Measurements from ENCODE around the gene STAB1. TPM values are rescaled to one million over a fixed set of nuclear protein-coding genes. Genes with fewer than 3 reads are reported as not detected.

Gene STAB1
- total RNA-seq, 1 experiment from 2014 or later = 0.33 TPM

- no peaks in the 10 kb centered on the region for H3K9me3 ChIP-seq (ENCODE audit: low read length)
- H3K79me2 ChIP-seq (ENCODE audit: low read length) = 0 out of 2 replicates have a peak, but pooled peaks cover 5% of the 10 kb centered on the region
- H2AFZ ChIP-seq (ENCODE audit: low read length) = no peak overlapping the region
- H3K9me2 ChIP-seq (replicated peaks; ENCODE audit: low read length) = no peaks in the 10 kb centered on the region
- H3K27me3 ChIP-seq (ENCODE audit: low read length) = no peaks in the 10 kb centered on the region
- DNase-seq = no peak
- no peak overlapping the region for H3K27ac ChIP-seq (ENCODE audit: low read length)
- CTCF ChIA-PET = no interaction called here
- TF ChIP-seq CTCF (conservative IDR thresholded peaks at IDR 0.05; ENCODE audit: low read depth, low read length) = no peak
- no peak for TF ChIP-seq EZH2phosphoT487 (IDR thresholded peaks at IDR 0.05; ENCODE audit: borderline replicate concordance, low read length)
- TF ChIP-seq EZH2 (IDR thresholded peaks at IDR 0.05; ENCODE audit: low read length, unreplicated experiment) = no peak
- H3F3A ChIP-seq (ENCODE audit: low read length, unreplicated experiment) = no peaks in the 10 kb centered on the region
- H3K4me3 ChIP-seq (ENCODE audit: low read length) = no peak overlapping the region
- ATAC-seq = no peak
- no peaks in the 10 kb centered on the region for H3K4me1 ChIP-seq (ENCODE audit: insufficient read depth, low read length)
- peaks cover 43% of the 10 kb centered on the region for H3K36me3 ChIP-seq (ENCODE audit: low read depth, low read length)
- BruUV-seq (replicated peaks) = no TSS peak
- H4K20me1 ChIP-seq (ENCODE audit: low read length) = no peaks in the 10 kb centered on the region; the same call in 1 of the 2 replicates
- POLR2A ChIA-PET (ENCODE audit: unreplicated experiment) = no interaction called here
- H3K4me2 ChIP-seq (ENCODE audit: low read length) = no peak overlapping the region
- intact Hi-C loops (cut with micrococcal nuclease) = loop anchor here (2.0 kb wide), 1 partner anchor 60 kb away; the partner anchor contains the start of gene NT5DC2
- H3K9ac ChIP-seq (ENCODE audit: low read length) = no peak overlapping the region
Observed at GRCh38 chr3:52473026-52473425, 22.1 kb upstream of the STAB1 start.

- CTCF ChIA-PET = no interaction called here
- intact Hi-C loops (cut with micrococcal nuclease) = no loop called here
- H3K4me2 ChIP-seq (ENCODE audit: low read length) = no peak overlapping the region
- no peaks in the 10 kb centered on the region for H3K9me3 ChIP-seq (ENCODE audit: low read length)
- H3K4me1 ChIP-seq (ENCODE audit: insufficient read depth, low read length) = no peaks in the 10 kb centered on the region
- no peaks in the 10 kb centered on the region for H3F3A ChIP-seq (ENCODE audit: low read length, unreplicated experiment)
- no peaks in the 10 kb centered on the region; the same call in 1 of the 2 replicates for H4K20me1 ChIP-seq (ENCODE audit: low read length)
- no peaks in the 10 kb centered on the region for H3K79me2 ChIP-seq (ENCODE audit: low read length)
- POLR2A ChIA-PET (ENCODE audit: unreplicated experiment) = no interaction called here
- ATAC-seq (no peak), DNase-seq (no peak)
- no peak overlapping the region for H3K4me3 ChIP-seq (ENCODE audit: low read length)
- H2AFZ ChIP-seq (ENCODE audit: low read length) = no peak overlapping the region
- peaks cover 81% of the 10 kb centered on the region for H3K36me3 ChIP-seq (ENCODE audit: low read depth, low read length)
- no peak for TF ChIP-seq EZH2 (IDR thresholded peaks at IDR 0.05; ENCODE audit: low read length, unreplicated experiment)
- no peak for TF ChIP-seq CTCF (conservative IDR thresholded peaks at IDR 0.05; ENCODE audit: low read depth, low read length)
- no peak for TF ChIP-seq EZH2phosphoT487 (IDR thresholded peaks at IDR 0.05; ENCODE audit: borderline replicate concordance, low read length)
- no peaks in the 10 kb centered on the region for H3K9me2 ChIP-seq (replicated peaks; ENCODE audit: low read length)
- no TSS peak for BruUV-seq (replicated peaks)
- H3K9ac ChIP-seq (ENCODE audit: low read length) = no peak overlapping the region
- H3K27me3 ChIP-seq (ENCODE audit: low read length) = no peaks in the 10 kb centered on the region
- no peak overlapping the region for H3K27ac ChIP-seq (ENCODE audit: low read length)
Observed at GRCh38 chr3:52477076-52477795, 17.9 kb upstream of the STAB1 start.

- no peaks in the 10 kb centered on the region for H4K20me1 ChIP-seq (ENCODE audit: low read length)
- intact Hi-C loops (cut with micrococcal nuclease) = no loop called here
- H3F3A ChIP-seq (ENCODE audit: low read length, unreplicated experiment) = no peaks in the 10 kb centered on the region
- ChIA-PET CTCF (no interaction called here), POLR2A (ENCODE audit: unreplicated experiment) (no interaction called here)
- TF ChIP-seq EZH2 (IDR thresholded peaks at IDR 0.05; ENCODE audit: low read length, unreplicated experiment) (no peak), EZH2phosphoT487 (IDR thresholded peaks at IDR 0.05; ENCODE audit: borderline replicate concordance, low read length) (no peak), CTCF (conservative IDR thresholded peaks at IDR 0.05; ENCODE audit: low read depth, low read length) (no peak)
- peaks cover 81% of the 10 kb centered on the region for H3K36me3 ChIP-seq (ENCODE audit: low read depth, low read length)
- no peak overlapping the region for H3K4me2 ChIP-seq (ENCODE audit: low read length)
- no TSS peak for BruUV-seq (replicated peaks)
- ATAC-seq (no peak), DNase-seq (no peak)
- H3K27ac ChIP-seq (ENCODE audit: low read length) = no peak overlapping the region
- H3K9ac ChIP-seq (ENCODE audit: low read length) = no peak overlapping the region
- H3K4me3 ChIP-seq (ENCODE audit: low read length) = no peak overlapping the region
- H3K27me3 ChIP-seq (ENCODE audit: low read length) = no peaks in the 10 kb centered on the region
- no peak overlapping the region for H2AFZ ChIP-seq (ENCODE audit: low read length)
- no peaks in the 10 kb centered on the region for H3K4me1 ChIP-seq (ENCODE audit: insufficient read depth, low read length)
- H3K9me3 ChIP-seq (ENCODE audit: low read length) = no peaks in the 10 kb centered on the region
- no peaks in the 10 kb centered on the region for H3K9me2 ChIP-seq (replicated peaks; ENCODE audit: low read length)
- no peaks in the 10 kb centered on the region for H3K79me2 ChIP-seq (ENCODE audit: low read length)
Observed at GRCh38 chr3:52477796-52478095, 17.4 kb upstream of the STAB1 start.

Data from PC-3 (cell line).